Neural cell (in vitro differentiated cells): ENCODE data around the gene PXK. TPM values are rescaled to one million over a fixed set of nuclear protein-coding genes. Genes with fewer than 3 reads are reported as not detected.

Experiments used
- H2AFZ ChIP-seq: fragments of 200-600, 300-800 bp; sonication (generic), shearing (Covaris generic); 2 replicates; pipeline ENCODE4 v1.6.0; 2014; ENCODE audit warnings: low read depth, mild to moderate bottlenecking, antibody characterized with exemption, low read length, moderate library complexity
- H3F3A ChIP-seq: fragments of 200-600 bp; shearing (Covaris generic); 2 replicates; pipeline ENCODE4 v1.6.1; 2016; ENCODE audit warnings: mild to moderate bottlenecking, moderate library complexity, mixed read lengths, antibody characterized with exemption, low read length; ENCODE audit not compliant: insufficient read depth, poor library complexity, severe bottlenecking
- H3K27ac ChIP-seq: fragments of 200-600, 300-800 bp; sonication (generic), shearing (Covaris generic); 2 replicates; pipeline ENCODE4 v1.5.1; 2014; ENCODE audit warnings: mild to moderate bottlenecking, low read length, moderate library complexity
- H3K27me3 ChIP-seq: fragments of 300-800, 200-600 bp; sonication (generic), shearing (Covaris generic); 2 replicates; pipeline ENCODE4 v1.6.0; 2014; ENCODE audit warnings: mild to moderate bottlenecking, low read depth, low read length, moderate library complexity; ENCODE audit not compliant: insufficient read depth
- H3K36me3 ChIP-seq: fragments of 300-800, 200-600 bp; sonication (generic), shearing (Covaris generic); 2 replicates; pipeline ENCODE4 v1.5.1; 2014; ENCODE audit warnings: mild to moderate bottlenecking, antibody characterized with exemption, low read length, moderate library complexity; ENCODE audit not compliant: insufficient read depth
- H3K4me2 ChIP-seq: fragments of 300-800, 200-600 bp; sonication (generic), shearing (Covaris generic); 2 replicates; pipeline ENCODE4 v1.6.0; 2014; ENCODE audit warnings: mild to moderate bottlenecking, low read length
- H3K4me3 ChIP-seq: fragments of 300-800, 200-600 bp; sonication (generic), shearing (Covaris generic); 2 replicates; pipeline ENCODE4 v1.5.1; 2014; ENCODE audit warnings: mild to moderate bottlenecking, low read length, moderate library complexity
- H3K79me2 ChIP-seq: fragments of 200-600 bp; shearing (Covaris generic); replicated peaks from 2 replicates; pipeline ENCODE4 v1.6.0; 2014; ENCODE audit warnings: mild to moderate bottlenecking, low read length, moderate library complexity; ENCODE audit not compliant: insufficient read depth
- H3K9ac ChIP-seq: fragments of 300-800, 200-600 bp; sonication (generic), shearing (Covaris generic); 2 replicates; pipeline ENCODE4 v1.6.1; 2016; ENCODE audit warnings: mild to moderate bottlenecking, low read length, mixed read lengths
- H3K9me2 ChIP-seq: fragments of 200-600 bp; shearing (Covaris generic); 2 replicates; pipeline ENCODE4 v1.6.1; 2016; ENCODE audit warnings: mild to moderate bottlenecking, low read length, mixed read lengths; ENCODE audit not compliant: insufficient read depth
- H3K9me3 ChIP-seq: fragments of 200-600, 300-800 bp; sonication (generic), shearing (Covaris generic); 2 replicates; pipeline ENCODE4 v1.6.1; 2016; ENCODE audit warnings: mild to moderate bottlenecking, mixed run types, low read length, moderate library complexity, mixed read lengths
- H4K20me1 ChIP-seq: fragments of 200-600 bp; shearing (Covaris generic); 2 replicates; pipeline ENCODE4 v1.6.1; 2016; ENCODE audit warnings: mild to moderate bottlenecking, mixed run types; ENCODE audit not compliant: insufficient read depth
- CTCF ChIP-seq: fragments of 450-650 bp; IDR thresholded peaks from 2 replicates; pipeline ENCODE4 v1.5.1; 2014; ENCODE audit warnings: antibody characterized with exemption, mild to moderate bottlenecking, moderate library complexity; ENCODE audit not compliant: poor library complexity, severe bottlenecking
- EP300 ChIP-seq: fragments of 450-650 bp; conservative IDR thresholded peaks from 2 replicates; pipeline ENCODE4 v1.6.1; 2014; ENCODE audit warnings: antibody characterized with exemption, mild to moderate bottlenecking, moderate library complexity; ENCODE audit not compliant: poor library complexity, severe bottlenecking
- EZH2 ChIP-seq: fragments of 200-600, 300-800 bp; shearing (Covaris generic), sonication (generic); IDR thresholded peaks from 2 replicates; pipeline ENCODE4 v1.6.1; 2014; ENCODE audit warnings: antibody characterized with exemption, low read length, borderline replicate concordance, mild to moderate bottlenecking; ENCODE audit not compliant: insufficient read depth, poor library complexity, severe bottlenecking
- MXI1 ChIP-seq: fragments of 450-650 bp; conservative IDR thresholded peaks from 2 replicates; pipeline ENCODE4 v1.6.1; 2014; ENCODE audit warnings: antibody characterized with exemption, mild to moderate bottlenecking; ENCODE audit not compliant: poor library complexity, severe bottlenecking
- POLR2AphosphoS5 ChIP-seq: IDR thresholded peaks from 2 replicates; pipeline ENCODE4 v1.6.1; 2012
- REST ChIP-seq: IDR thresholded peaks from 2 replicates; pipeline ENCODE4 v1.6.1; 2012; ENCODE audit warnings: borderline replicate concordance
- SMC3 ChIP-seq: fragments of 450-650 bp; conservative IDR thresholded peaks from 2 replicates; pipeline ENCODE4 v1.6.1; 2014; ENCODE audit warnings: antibody characterized with exemption, mild to moderate bottlenecking, moderate library complexity; ENCODE audit not compliant: poor library complexity
- TAF1 ChIP-seq: IDR thresholded peaks from 2 replicates; pipeline ENCODE4 v1.6.1; 2012; ENCODE audit warnings: low read depth
- polyA plus RNA-seq: library from polyadenylated mRNA; depleted of rRNA; stranded (reverse); fragments of >200 nt; gene quantifications from 2 replicates; pipeline ENCODE4 v1.2.3, GENCODE V29; 2014

PXK gene
- polyA plus RNA-seq, 1 donor from 2014 or later = 37.7 TPM

GRCh38 chr3:58296269-58296668, 36.4 kb upstream of the PXK start (continued):
- TF ChIP-seq SMC3 = no peak
- TF ChIP-seq POLR2AphosphoS5 = no peak
- TF ChIP-seq TAF1 = no peak

- Histone ChIP-seq H2AFZ (no peak overlapping the region), H4K20me1 (no peaks in the 10 kb centered on the region), H3K4me3 (no peak overlapping the region), H3K79me2 (no peaks in the 10 kb centered on the region), H3K9ac (no peak overlapping the region), H3K27ac (no peak overlapping the region), H3K9me3 (no peaks in the 10 kb centered on the region), H3K36me3 (no peaks in the 10 kb centered on the region), H3K9me2 (no peaks in the 10 kb centered on the region), H3K27me3 (no peaks in the 10 kb centered on the region), H3K4me2 (no peak overlapping the region), H3F3A (no peaks in the 10 kb centered on the region)
- TF ChIP-seq REST (no peak), SMC3 (no peak), EZH2 (no peak), CTCF (no peak), TAF1 (no peak)
Measured at GRCh38 chr3:58296843-58297242, 35.8 kb upstream of the PXK start.

- Histone ChIP-seq H4K20me1 (no peaks in the 10 kb centered on the region), H3K79me2 (no peaks in the 10 kb centered on the region), H3K4me2 (no peak overlapping the region), H3K9me3 (no peaks in the 10 kb centered on the region), H3K27me3 (no peaks in the 10 kb centered on the region), H3K36me3 (no peaks in the 10 kb centered on the region), H2AFZ (no peak overlapping the region), H3K9me2 (no peaks in the 10 kb centered on the region), H3K27ac (no peak overlapping the region), H3K9ac (no peak overlapping the region), H3K4me3 (no peak overlapping the region), H3F3A (no peaks in the 10 kb centered on the region)
- TF ChIP-seq MXI1 (no peak), EP300 (no peak)
Measured at GRCh38 chr3:58298190-58298589, 34.5 kb upstream of the PXK start.
